Caki2 (cell line): ENCODE data around the gene MBP. TPM values are rescaled to one million over a fixed set of nuclear protein-coding genes. Genes with fewer than 3 reads are reported as not detected.
"Not testable (repeated sequence)": the region's sequence is repeated elsewhere in the genome, so short reads cannot be mapped to it uniquely, and the experiment has no call there.

Experiments
- DNase-seq: peaks from one replicate; pipeline ENCODE4 v3.0.0-alpha.2; 2015; ENCODE audit warnings: low read depth
- in situ Hi-C: cut with HindIII; loops from 2 replicates; pipeline ENCODE4 v1.10.0; 2016; ENCODE audit warnings: low sequenced_read_pairs, low pct_unique_long_range_greater_than_20kb, mixed read lengths
- total RNA-seq: library from RNA; depleted of rRNA; stranded (reverse); fragments of >200 nt; shearing (Covaris generic); gene quantifications from 2 replicates; pipeline ENCODE4 v1.2.3, GENCODE V29; 2014; ENCODE audit warnings: low replicate concordance

MBP gene
- total RNA-seq, 1 experiment from 2014 or later: 14.7 TPM

DNA sequence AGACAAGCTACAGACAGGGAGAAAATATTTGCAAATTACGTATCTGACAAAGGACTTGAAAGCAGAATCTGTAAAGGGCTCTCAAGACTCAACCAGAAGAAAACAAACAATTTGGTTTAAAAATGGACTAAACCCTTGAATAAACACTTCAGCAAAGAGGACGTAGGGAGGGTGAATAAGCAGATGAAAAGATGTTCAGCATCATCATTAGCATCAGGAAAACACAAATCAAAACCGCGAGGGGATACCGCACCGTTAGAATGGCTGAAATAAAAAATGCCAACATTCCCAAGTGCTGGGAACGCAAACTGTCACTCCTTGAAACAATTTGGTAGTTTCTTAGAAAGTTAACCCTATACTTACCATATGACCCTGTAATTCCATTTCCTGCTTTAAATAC, 136.7 kb downstream of the MBP start:
- in situ Hi-C loops: no loop called here
- no peak for DNase-seq

DNA sequence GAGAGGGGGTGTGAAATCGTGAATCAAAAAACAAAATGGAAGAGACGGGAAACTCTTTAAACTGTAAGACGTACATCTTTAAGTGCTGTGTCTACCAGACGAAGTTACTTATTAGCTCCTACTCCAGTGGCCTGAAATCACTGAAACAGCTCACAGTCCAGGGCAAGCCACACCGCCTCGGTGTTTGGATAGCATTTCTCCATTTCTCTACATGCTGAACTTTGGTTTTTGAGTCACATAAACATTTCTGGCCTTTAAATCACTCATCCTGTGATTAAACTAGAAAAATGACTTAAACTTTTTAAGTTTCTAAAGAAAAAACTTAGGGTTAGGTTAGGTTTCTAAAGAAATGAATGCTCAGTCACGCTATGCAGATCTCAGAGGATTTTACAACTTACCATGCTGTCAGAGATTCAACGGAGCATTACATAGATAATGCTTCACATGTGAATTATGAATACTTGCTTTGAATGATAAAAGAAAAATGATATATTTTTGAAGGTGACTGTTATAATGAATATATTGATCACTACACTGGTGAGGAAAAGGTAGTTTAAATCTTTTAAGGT, 138.4 kb downstream of the MBP start:
- no peak for DNase-seq
- in situ Hi-C loops: no loop called here

DNA sequence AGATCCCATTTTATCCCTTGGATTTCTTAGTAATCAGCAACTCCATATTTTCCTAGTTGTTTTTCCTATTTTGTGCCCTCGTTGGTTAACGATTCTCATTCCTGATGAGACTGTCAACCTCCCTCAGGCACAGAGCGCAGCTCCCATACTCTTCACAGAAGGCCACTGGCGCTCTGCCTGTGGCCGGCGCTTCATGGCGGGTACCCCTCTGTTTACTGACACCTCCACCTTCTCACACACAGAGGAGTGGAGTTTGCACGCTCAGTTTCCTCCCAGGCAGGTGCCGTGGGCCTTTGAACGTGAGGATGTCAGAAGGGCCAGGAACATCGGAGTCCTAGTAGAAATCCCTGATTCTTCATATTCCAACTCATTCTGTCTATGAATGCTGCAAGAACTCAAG, 139.0 kb downstream of the MBP start:
- no peak for DNase-seq
- in situ Hi-C loops: no loop called here

DNA sequence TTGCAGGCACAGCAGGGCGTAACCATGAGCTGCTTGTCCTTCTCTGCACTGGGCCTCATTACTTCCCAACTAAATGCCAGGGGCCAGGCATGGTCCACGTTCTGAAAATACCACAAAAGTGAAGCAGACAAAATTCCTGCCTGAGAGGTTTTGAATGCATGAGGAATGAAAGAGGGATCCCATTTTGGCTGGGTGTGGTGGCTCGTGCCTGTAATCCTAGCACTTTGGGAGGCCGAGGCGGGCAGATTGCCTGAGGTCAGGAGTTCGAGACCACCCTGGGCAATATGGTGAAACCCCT, 139.5 kb downstream of the MBP start:
- in situ Hi-C loops: no loop called here
- no peak for DNase-seq

DNA sequence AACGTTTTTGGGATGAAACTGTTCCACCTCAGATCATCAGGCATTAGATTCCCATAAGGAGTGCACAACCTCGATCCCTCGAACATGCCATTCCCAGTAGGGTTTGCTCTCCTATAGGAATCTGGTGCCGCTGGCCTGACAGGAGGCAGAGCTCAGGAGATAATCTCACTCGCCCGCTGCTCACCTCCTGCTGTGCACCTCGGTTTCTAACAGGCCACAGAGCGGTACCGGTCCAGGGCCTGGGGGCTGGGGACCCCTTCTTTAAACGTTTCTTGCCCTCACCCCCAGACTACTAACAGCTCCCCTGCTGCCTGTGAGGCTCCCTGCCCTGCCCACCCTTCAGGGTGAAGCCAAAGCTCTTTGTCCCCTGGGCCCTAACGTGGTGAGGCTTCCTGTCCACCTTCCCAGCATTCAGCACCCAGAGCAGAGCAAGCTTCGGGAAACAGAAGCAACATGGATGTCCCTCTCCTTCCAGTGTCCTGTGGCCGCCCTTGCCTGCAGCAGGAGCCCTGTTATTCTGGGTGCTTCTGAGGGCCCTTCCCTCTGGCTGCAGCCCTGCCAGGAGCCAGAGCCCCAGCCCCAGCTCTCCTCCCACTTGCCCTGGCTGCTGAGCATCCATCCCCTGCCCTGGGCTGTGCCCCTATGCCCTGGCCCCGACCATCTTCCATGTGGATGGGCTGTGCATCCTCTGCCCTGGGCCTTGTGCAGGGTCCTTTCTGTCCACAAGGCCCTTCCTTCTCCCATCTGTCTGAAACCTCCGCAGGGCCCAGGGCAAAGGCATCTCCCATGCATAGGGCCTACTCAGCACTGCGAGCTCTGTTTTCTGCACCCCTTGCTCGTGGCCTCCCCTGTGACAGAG, 140.1 kb downstream of the MBP start:
- DNase-seq: no peak
- in situ Hi-C loops: no loop called here

DNA sequence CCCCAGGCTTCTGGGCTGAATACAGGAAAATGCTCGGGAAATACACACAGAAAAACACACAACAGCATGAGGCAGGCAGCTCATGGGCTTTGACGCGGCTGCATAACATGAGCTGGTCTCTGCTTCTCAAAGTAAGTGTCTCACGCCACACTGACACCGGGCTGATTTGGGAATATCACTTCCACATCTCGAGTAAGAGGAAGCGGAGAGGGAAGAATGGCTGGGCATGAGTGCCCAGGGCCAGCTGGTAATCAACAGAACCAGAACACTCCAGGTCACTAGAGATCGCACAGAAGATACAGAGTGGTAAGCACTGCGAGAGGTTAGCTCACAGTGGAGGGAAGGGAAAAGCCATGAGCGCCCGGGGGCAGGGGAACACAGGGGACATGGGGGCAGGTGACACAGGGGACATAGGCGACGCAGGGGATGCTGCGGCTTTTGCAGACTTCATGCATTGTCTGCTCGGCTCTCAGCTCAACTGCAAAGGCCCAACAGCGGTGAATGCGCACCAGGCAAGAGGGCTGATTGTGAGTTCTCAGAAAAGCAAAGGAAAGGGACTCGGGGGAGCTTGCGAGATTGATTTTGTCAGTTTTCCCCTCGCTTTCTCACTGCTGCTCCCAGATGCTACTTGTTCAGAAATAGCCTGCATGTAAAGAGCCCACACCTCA, 141.4 kb downstream of the MBP start:
- DNase-seq: no peak
- in situ Hi-C loops: no loop called here

DNA sequence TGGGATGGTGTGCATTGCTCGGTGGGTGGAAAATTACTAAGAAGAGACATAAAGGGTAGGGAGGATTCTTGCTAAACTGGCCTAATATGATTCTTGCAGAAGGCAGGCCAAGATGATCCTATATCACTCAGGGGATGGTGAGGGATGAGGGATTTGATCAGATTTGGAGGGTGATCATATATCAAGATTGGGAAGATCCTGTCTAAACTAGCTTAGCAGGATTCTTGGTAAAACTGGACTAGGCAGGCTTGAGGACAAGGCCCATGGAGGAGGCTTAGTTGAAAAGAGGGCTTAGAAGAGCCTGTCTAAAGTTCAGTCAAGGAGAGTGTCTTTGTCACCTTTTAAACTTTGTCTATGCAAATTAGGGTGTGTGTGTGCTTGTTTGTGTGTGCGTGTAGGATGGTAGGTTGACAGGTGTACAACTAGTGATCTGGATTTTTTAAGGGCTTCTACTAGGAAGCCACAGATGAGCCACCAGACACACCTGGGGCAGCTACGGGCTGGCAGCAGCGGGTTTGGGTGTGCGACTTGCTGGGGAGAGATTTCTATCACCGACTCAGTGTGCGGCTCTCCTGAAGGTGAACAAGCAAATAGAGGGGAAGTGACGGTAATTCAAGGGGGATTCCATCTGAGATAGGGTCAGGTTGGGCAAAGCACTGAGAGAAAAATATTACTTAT, 142.1 kb downstream of the MBP start:
- DNase-seq, in situ Hi-C loops: not testable (repeated sequence)

DNA sequence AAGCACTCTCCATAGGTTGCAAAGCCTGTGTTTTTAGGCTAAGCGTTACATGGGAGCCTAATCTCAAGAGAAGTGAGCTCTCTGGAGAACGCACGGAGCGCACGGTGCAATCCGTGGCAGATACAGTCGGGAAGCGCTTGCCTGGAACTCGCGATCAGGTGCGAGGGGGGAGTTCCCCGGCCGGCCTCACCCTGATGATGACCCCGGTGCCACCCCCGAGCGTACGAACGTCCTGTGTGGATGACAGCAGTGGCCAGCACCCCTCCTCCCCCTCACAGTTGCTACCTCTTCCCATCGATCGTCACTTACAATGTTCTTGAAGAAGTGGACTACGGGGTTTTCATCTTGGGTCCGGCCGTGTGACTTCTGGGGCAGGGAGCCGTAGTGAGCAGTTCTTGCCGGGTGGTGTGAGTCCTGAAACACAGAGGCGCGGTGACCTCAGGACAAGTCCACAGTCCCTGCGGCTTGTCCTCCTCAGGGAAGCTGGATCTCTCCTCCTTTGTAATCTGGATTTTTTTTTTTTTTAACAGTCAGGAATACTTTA, 142.9 kb downstream of the MBP start:
- no peak for DNase-seq
- in situ Hi-C loops: no loop called here

DNA sequence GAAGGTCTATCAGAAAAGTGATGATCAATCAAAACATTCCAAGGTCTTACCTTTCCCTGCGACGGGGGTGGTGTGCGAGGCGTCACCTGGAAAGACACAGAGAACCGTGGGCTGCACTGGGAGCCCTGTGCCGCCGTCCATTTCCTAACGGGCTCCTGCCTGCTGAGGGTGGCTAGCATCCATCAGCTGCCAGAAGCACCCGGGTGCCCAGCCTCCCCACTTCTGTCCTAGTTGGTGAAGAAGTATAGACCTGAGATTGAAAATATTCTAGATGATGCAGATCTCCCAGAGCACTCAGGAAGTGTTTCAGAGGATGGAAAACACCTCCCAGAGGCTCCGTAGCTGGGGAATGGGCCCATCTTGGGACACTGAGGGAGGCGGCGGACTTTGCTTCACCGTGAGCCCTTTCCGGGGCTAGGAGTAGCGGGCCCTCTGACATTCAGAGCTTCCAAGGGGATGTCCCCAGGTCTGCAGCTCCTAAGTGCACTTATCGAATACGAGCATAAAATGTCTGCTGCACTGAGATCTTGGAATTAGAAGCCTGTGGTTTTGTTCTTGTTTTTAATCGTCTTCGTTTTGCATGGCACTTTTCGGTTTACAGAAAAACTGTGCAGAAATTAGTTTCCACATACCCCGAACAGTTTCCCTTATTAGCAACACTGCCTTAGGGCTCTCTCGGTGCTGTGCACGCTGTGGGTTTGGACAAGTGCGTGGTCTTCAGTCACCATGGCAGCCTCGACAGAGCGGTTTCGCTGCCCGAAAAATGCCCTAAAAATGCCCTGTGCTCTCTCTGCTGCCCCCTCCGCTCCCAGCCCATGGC, 143.5 kb downstream of the MBP start:
- DNase-seq: no peak

DNA sequence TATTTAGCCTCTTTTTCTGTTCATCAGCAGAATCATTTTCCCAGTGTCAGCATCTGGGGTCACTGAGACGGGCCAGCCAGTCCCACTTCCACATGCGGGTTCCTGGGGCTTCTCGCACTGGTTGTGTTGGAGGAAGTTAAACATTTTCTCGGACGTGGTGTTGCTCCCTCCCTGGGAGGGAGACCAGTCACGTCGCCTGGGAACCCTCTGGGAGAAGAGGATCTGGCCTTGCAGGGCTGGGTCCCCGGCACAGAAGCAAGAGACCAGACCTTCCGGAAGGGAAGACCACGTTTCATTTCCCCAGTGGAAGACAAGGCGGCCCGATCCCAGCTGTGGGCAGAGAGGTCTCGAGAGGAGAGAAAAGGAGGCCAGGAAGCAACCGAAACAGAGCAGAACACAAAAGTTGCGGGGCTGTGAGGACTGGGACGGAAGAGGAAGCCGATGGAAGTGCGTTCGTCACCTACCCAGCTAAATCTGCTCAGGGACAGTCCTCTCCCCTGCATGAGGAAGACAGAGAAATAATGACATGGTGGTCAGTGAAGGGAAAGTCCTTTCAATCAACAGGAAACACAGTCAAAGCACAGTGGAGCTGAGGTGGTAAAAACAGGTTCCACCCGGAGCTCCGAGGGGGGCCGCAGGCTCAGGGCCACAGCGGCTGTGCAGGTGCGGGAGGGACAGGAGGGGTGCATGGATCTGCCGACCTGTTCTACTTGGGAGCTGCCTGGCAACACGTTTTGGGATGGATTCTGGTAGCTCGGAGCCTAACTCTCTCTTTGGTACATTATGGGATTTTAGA, 144.4 kb downstream of the MBP start:
- no peak for DNase-seq
- in situ Hi-C loops: no loop called here

More for the DNA sequence above, 143.5 kb downstream of the MBP start:
- in situ Hi-C loops: no loop called here

DNA sequence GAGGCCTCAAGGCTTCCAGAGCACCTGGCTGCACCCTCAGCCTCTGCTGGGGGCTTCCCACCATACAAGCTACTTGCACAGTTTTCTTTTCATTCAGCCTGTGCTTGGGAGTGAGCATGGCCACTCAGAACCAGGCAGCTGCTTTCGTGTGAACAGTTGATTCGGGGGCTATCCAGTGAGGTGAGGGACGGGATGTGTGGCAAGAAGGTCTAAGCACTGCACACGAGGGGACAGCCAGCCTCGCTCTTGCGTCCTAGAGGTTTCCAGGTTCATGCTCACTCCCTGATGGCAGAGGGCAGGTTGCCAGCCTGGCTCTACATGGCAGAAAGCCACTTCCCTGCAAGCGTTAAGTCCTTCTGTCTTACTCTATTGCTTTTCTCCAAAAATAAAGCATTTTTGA, 146.2 kb downstream of the MBP start:
- DNase-seq: no peak
- in situ Hi-C loops: no loop called here

DNA sequence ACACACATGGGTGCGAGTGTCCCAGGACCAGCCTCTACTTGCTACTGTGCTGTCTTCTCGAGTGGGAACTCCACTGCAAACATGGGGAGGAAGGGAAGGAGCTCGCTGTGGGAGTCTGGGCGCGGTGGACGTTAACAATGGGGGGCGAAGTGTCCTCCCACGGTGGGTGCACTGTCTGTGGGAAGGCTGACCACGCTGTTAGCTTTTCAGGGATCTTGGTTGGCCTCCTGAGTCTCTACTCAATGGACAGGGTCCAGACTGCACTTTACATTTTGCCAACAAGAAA, 146.7 kb downstream of the MBP start:
- in situ Hi-C loops: no loop called here
- no peak for DNase-seq

DNA sequence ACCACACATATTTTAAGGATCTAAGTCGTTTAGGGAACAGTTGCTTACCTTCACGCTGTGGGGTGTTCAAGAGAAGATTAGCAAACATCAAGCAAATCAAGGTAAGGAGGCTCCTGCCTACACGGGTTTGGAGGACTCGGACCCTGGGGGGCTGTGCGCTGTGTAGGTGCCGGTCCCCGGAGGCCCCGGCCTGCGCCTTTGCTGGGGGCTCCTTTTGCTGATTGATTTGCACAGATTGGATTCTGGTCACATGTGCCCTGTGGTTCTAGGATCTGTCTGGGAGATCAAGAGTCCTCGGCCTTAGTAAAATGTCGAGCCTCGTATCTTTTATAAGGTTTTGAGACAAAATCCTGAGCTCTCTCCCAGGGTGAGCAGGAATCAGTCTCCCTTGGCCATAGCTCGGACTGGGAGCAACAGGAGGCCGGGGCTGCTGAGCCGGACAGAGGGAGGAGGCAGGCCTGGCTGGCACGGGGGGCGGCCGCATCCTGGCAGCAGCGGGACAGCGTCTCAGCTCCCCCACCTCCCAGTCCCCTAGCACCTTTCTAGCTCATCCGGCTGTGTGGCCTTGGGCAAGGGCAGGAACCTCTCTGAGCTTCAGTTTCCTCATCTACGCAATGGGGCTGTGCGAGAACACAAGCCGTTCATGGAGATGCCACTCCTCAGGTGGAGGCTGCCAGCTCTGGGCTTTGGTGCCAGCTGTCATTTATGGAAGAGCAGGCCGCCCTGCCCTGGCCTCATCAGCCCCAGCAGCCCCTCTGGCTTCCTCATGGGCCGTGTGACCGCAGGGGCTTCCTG, 147.2 kb downstream of the MBP start:
- in situ Hi-C loops: no loop called here
- DNase-seq: no peak

DNA sequence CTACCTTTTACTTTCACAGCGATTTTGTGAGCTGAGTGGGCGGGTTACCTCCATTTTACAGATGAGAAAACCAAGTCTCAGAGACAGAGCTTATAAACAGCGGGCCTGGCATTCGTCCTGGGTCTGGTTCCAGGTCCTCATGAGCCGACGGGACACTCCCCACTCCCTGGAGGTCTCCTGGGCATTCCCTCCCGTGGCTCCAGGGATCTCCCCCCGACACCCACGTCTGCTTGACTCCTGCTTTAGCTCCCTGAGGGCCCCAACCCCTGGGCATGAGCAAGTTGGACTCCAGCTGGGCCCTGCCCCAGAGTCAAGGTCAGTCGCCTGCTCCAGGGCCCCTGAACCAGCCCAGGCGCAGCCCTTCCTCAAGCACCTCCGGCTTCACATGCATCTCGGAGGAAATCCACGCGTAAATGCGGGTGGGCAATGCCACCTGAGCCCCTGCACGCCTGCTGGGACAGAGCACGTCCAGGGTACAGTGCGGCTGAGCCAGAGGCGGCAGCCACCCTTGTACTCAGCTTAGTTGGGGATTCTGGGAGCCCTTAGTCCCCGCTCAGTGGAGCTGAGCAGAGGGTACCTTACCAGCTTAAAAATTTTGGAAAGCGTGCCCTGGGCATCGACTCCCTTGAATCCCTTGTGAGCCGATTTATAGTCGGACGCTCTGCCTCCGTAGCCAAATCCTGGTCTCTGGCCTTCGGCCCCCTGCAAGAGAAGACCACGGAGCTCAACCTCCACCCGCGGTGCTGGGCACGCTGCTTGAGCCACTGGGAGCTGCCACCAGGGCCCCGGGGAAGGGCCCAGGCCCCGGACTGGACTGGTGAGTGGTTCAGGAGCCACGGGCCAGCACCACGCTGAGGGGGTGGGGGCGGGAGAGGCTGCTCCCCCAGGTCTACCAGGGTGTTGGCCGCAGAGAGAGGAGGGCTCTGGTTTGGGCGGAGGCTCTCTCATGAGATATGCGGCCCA, 148.1 kb downstream of the MBP start:
- DNase-seq: no peak
- in situ Hi-C loops: no loop called here

DNA sequence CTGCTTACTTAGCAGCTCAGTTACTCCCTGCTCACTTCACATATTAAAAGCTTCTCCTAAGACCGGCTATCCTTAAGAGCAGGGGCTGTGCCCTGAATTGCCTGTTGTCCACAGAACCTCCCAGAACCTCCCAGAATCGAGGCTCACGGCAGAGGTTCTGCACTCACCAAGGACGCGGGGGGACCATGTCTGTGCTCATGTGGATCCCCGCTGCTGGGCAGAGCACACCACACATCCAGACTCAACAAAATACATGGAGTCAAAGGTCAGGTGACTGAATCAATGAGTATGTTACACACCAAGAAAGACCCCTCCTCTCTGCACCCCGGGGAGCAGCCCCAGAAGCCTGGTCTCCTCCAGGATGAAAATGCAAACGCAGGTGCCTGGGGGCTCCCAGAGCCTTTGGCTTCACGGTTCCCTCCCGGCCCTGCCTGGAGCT, 149.0 kb downstream of the MBP start:
- no peak for DNase-seq
- in situ Hi-C loops: no loop called here
